Muscle of leg (tissue), 16 donors: Measurements from ENCODE around the gene SLC39A9. TPM values are rescaled to one million over a fixed set of nuclear protein-coding genes. Genes with fewer than 3 reads are reported as not detected.

Experiments used
- DNase-seq: peaks from one replicate; pipeline ENCODE4 v3.0.0; 2013
- H3K27ac ChIP-seq: one replicate; pipeline ENCODE4 v1.5.1; 2013; ENCODE audit warnings: mild to moderate bottlenecking, low read length, control low read depth
- H3K27me3 ChIP-seq: one replicate; pipeline ENCODE4 v1.6.1; 2013; ENCODE audit warnings: low read length; ENCODE audit not compliant: control insufficient read depth, insufficient read depth
- H3K36me3 ChIP-seq: one replicate; pipeline ENCODE4 v1.6.1; 2013; ENCODE audit warnings: low read length; ENCODE audit not compliant: control insufficient read depth, insufficient read depth
- H3K4me1 ChIP-seq: one replicate; pipeline ENCODE4 v1.6.1; 2013; ENCODE audit warnings: low read length; ENCODE audit not compliant: control insufficient read depth, insufficient read depth
- H3K4me3 ChIP-seq: one replicate; pipeline ENCODE4 v1.5.1; 2013; ENCODE audit warnings: low read length, control low read depth
- H3K9me3 ChIP-seq: replicated peaks from 2 replicates; pipeline ENCODE4 v1.6.1; 2013; ENCODE audit warnings: low read depth, low read length; ENCODE audit not compliant: control insufficient read depth
- whole genome bisulfite sequencing: methylation state at CpG from one replicate; pipeline ENCODE4 v1.1.5; 2013; ENCODE audit warnings: missing lambda C conversion rate; ENCODE audit not compliant: insufficient coverage; 5-methylcytosine and 5-hydroxymethylcytosine counted together
- long read RNA-seq, 11 donors: transcript quantifications; one replicate each; lab custom pipeline, GENCODE V29; 2026
- polyA plus RNA-seq, 8 donors: library from polyadenylated mRNA; unstranded; fragments of 120-200 nt; gene quantifications; one replicate each; pipeline versions ENCODE4 v1.2.1 to v1.2.3, GENCODE V29; 2013; ENCODE audit warnings: inconsistent platforms in 1 of 8, low replicate concordance in 1 of 8; ENCODE audit not compliant: insufficient read length in 8 of 8, insufficient read depth in 1 of 8
- total RNA-seq: library from RNA; stranded (reverse); fragments of 120-200 nt; gene quantifications from one replicate; pipeline ENCODE4 v1.2.4, GENCODE V29; 2013

The SLC39A9 gene, protein sequence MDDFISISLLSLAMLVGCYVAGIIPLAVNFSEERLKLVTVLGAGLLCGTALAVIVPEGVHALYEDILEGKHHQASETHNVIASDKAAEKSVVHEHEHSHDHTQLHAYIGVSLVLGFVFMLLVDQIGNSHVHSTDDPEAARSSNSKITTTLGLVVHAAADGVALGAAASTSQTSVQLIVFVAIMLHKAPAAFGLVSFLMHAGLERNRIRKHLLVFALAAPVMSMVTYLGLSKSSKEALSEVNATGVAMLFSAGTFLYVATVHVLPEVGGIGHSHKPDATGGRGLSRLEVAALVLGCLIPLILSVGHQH
- 48.0 TPM for total RNA-seq
- polyA plus RNA-seq, result 10 to 100 TPM; 26.9 to 39.7 (median 30.4) TPM
- long read RNA-seq, donor 1, partial matches to known transcripts, result 0 of 3 reads
- long read RNA-seq, donor 1, other reads (novel, unspliced or antisense), result 0 of 3 reads
- long read RNA-seq, donor 2, result 0 reads
- long read RNA-seq, donor 3, partial matches to known transcripts, result 0 of 3 reads
- long read RNA-seq, donor 3, other reads (novel, unspliced or antisense), result 0 of 3 reads
- long read RNA-seq, donor 4, partial matches to known transcripts, result 0 of 3 reads
- long read RNA-seq, donor 4, other reads (novel, unspliced or antisense), result 0 of 3 reads
- long read RNA-seq, donor 5, full-length matches to known transcripts, result 10 of 10 reads
- long read RNA-seq, donor 5, partial matches to known transcripts, result 0 of 10 reads
- long read RNA-seq, donor 5, other reads (novel, unspliced or antisense), result 0 of 10 reads
- long read RNA-seq, donor 6, partial matches to known transcripts, result 0 of 5 reads
- long read RNA-seq, donor 6, other reads (novel, unspliced or antisense), result 0 of 5 reads
- long read RNA-seq, donor 7, full-length matches to known transcripts, result 2 of 2 reads
- long read RNA-seq, donor 7, partial matches to known transcripts, result 0 of 2 reads
- long read RNA-seq, donor 7, other reads (novel, unspliced or antisense), result 0 of 2 reads
- long read RNA-seq, donor 8, full-length matches to known transcripts, result 4 of 215 reads
- long read RNA-seq, donor 8, partial matches to known transcripts, result 206 of 215 reads
- long read RNA-seq, donor 8, other reads (novel, unspliced or antisense), result 5 of 215 reads
- long read RNA-seq, donor 9, full-length matches to known transcripts, result 8 of 16 reads
- long read RNA-seq, donor 9, partial matches to known transcripts, result 8 of 16 reads
- long read RNA-seq, donor 9, other reads (novel, unspliced or antisense), result 0 of 16 reads
- long read RNA-seq, donor 10, full-length matches to known transcripts, result 12 of 12 reads
- long read RNA-seq, donor 10, partial matches to known transcripts, result 0 of 12 reads
- long read RNA-seq, donor 10, other reads (novel, unspliced or antisense), result 0 of 12 reads
- long read RNA-seq, donor 11, full-length matches to known transcripts, result 4 of 4 reads
- long read RNA-seq, donor 11, partial matches to known transcripts, result 0 of 4 reads
- long read RNA-seq, donor 11, other reads (novel, unspliced or antisense), result 0 of 4 reads

DNA sequence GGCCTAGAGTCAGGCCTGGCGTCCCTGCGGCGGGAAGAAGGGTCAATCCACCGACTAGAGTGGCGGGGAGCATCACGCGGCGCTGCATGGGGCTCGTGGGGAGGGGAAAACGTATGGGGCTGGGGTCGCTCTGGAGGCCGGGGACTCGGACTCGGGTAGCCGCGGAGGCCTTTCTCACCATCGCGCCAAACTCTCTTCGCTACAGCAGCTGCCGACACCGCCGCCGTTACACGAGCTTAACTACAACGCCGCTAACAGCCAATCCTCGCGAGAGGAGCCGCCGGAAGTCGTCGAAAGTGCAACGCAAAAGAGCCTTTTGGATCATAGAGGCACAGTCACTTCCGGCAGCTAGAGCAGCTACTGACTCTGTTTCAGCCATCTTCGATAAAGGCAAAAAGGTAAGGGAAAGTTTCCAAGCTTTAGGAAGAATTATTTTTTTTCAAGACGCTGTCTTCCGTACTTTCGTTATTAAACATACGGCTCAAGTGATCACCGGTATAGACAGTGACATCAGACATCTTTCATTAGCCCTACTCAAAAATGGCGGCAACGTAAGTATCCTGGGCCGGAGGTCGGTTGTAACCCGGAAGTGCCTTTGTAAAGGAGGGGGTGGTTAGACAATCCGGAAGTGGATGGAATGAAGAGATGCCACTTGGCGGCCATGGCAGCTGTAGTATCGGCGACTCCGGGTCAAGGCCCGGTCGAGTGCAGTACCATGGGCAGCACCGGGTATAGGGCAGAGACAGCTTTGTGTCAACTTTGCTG is at the start of gene SLC39A9, which contains the start of gene ERH:
SLC39A9 (plus strand) TSS at position 640 of the 765 bp plus-strand sequence. CDS start 678 bp downstream, outside the sequence.
ERH (minus strand) TSS at position 247 of the 765 bp plus-strand sequence; CDS start at position 181, 66 bp downstream.
- Histone ChIP-seq H3K4me1 (peaks cover 22% of the 10 kb centered on the region), H3K9me3 (no peaks in the 10 kb centered on the region), H3K36me3 (peaks cover 21% of the 10 kb centered on the region), H3K27ac (peak within 1 kb of the TSS; percentile 97), H3K27me3 (no peaks in the 10 kb centered on the region), H3K4me3 (peak within 1 kb of the TSS; percentile 91)
- peak; percentile 99 for DNase-seq
- 1% methylated on average over 45 of the region's 53 CpGs for whole genome bisulfite sequencing

DNA sequence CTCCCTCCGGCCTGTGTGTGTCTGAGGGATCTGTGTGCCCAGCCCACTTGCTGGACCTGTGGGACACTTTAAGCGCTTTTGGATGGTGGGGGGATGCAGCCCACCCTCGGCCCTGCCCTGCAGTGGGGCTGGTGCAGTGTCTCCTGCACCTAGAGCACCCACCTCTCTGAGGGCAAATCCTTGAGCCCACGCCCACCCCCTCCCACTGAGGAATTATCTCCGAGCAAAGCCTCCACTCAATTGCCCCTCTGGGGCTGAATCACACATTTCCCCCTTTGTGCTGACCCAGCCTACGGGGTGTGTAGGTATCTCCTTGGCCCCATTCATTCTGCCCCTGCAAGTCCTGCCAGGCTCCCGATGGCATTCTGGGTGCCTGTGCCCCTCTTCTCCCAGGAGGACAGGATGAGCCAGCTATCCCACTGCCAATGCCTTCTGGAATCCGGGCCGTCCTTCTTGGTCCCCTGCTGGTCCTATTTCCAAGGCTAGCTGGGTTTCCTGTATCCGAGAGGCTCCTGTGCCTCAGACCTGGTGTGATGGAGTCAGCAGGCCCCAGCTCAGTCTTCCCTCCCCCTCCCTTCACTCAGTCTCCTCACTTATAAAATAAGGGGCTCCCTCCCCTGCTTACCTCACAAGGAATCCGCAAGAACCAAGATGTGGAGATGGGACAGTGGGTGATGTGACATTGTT is 49.3 kb upstream of the SLC39A9 start:
- peaks cover 2% of the 10 kb centered on the region for H3K4me1 ChIP-seq
- peaks cover 4% of the 10 kb centered on the region for H3K36me3 ChIP-seq
- H3K9me3 ChIP-seq, result no peaks in the 10 kb centered on the region
- no peaks in the 10 kb centered on the region for H3K27me3 ChIP-seq
- H3K27ac ChIP-seq, result no peak overlapping the region
- 76% methylated on average over 9 of the region's 11 CpGs for WGBS
- DNase-seq, result no peak
- H3K4me3 ChIP-seq, result no peak overlapping the region

DNA sequence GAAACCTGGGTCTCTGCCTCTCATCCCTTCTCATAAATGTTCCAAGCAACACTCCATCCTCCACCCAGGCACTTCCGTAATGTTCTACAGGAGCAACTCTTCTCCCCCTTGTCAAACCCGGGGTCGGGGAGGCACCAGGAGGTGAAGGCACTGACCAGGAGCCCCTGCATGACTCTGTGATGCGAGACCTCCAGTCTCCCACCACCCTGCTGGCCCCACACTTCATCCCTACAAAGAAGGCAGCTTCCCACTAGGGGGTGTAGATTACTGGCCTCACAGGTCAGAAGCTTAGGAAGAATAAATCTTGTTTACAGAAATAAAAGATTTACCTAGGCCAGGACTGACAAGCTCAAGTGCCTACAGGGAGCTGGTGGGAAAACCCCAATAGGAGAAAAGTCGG is 47.6 kb upstream of the SLC39A9 start:
- Histone ChIP-seq H3K36me3 (peaks cover 4% of the 10 kb centered on the region), H3K9me3 (no peaks in the 10 kb centered on the region), H3K27ac (no peak overlapping the region), H3K4me3 (no peak overlapping the region), H3K27me3 (no peaks in the 10 kb centered on the region), H3K4me1 (peaks cover 14% of the 10 kb centered on the region)
- no peak for DNase-seq
- 91% methylated on average over 2 of the region's 5 CpGs for WGBS

DNA sequence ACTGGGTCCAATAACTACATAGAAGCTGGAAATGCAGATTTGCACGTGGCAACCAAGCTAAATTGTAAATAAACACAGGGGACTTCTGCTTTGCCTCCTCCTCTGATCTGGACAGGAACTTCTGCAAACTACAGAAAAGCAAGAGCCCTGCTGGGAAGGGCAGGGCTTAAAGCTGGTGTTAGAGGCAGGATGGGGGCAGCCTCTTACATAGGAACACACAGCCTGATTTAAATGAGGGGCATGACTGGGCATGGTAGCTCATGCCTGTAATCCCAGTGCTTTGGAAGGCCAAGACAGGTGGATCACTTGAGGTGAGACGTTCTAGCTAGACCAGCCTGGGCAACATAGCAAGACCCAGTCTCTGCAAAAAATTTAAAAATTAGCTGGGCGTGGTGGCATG is 47.1 kb upstream of the SLC39A9 start:
- WGBS, result 65% methylated on average over 3 of the region's 3 CpGs
- no peak overlapping the region for H3K27ac ChIP-seq
- no peaks in the 10 kb centered on the region for H3K9me3 ChIP-seq
- no peak for DNase-seq
- H3K4me1 ChIP-seq, result peaks cover 17% of the 10 kb centered on the region
- H3K27me3 ChIP-seq, result no peaks in the 10 kb centered on the region
- peaks cover 4% of the 10 kb centered on the region for H3K36me3 ChIP-seq
- no peak overlapping the region for H3K4me3 ChIP-seq

DNA sequence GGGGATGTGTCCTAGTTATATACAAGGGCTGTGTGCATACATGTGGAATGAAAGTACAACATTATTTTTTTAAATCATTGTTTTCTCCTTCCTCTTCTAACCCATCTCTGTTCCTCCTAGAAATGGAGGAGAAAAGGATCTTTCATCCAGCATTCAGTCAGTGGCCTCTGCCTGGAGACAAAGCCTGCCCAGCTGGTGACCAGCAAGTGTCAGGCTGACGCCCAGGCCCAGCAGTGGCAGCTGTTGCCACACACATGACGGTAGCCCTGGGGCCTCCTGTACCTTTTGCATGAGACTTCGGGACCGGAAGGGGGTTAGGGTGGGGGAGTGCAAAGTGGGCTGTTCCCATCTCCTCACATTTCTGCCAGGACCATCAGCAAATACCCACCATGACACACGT is 46.6 kb upstream of the SLC39A9 start:
- H3K4me3 ChIP-seq, result no peak overlapping the region
- WGBS, result 60% methylated on average over 1 of the region's 5 CpGs
- DNase-seq, result no peak
- peaks cover 17% of the 10 kb centered on the region for H3K4me1 ChIP-seq
- H3K27ac ChIP-seq, result no peak overlapping the region
- H3K36me3 ChIP-seq, result peaks cover 4% of the 10 kb centered on the region
- no peaks in the 10 kb centered on the region for H3K27me3 ChIP-seq
- H3K9me3 ChIP-seq, result no peaks in the 10 kb centered on the region

DNA sequence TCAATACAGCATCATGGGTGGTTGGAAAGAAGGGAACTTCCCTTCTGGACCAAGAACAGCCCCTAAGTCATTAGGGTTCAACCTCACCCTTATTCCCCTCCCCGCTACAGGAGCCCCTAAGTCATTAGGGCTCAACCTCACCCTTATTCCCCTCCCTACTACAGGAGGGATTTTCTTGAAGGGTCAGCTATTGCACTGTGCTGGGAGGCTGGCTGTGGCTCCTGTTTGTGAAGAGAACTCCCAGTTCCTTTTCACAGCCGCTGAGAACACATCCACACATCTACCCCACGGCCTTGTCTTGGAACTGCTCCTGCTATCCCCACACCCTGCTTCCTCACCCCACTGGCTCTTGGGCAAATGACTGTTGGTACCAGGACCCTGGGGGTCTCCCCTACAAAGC is 45.3 kb upstream of the SLC39A9 start:
- WGBS, result 78% methylated on average over 2 of the region's 3 CpGs
- no peak overlapping the region for H3K4me3 ChIP-seq
- DNase-seq, result no peak
- no peaks in the 10 kb centered on the region for H3K27me3 ChIP-seq
- H3K36me3 ChIP-seq, result peaks cover 4% of the 10 kb centered on the region
- H3K4me1 ChIP-seq, result peaks cover 17% of the 10 kb centered on the region
- H3K27ac ChIP-seq, result no peak overlapping the region
- H3K9me3 ChIP-seq, result no peaks in the 10 kb centered on the region

DNA sequence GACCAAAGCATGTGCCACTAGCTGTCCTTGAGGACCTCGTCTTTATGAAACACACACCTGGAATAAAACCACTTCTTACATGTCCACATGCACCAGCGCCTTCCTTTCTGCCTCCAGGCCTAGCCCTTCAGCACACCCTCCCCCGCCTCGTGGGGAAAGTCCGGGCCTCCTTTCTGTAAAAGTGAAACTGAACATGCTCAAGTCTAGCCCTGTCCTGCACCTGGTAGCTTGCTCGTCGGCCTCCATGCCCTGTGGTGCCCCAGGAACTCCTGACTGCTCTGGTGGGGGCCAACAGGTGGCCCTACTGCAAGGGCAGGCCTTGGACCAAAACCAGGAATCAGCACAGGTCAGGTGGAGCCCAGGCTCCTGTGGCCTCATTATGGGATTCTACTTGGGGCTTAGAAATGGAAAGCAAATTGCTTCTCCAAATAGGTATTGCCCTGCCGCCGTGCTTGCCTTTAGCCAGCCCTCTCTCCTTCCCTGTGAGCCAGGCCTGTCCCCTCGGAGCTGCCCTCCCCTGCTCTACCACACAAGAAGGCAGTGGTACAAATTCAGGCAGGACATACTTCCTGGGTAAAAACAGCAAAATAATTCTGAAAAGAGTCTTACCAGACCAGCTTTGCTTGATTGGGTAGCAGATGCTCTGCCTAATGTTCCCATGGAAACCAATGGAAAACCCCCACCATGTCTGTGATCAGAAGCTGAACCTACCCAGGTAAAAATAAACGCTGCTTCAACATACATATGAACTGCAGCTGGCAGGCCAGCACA is 43.9 kb upstream of the SLC39A9 start:
- Histone ChIP-seq H3K9me3 (no peaks in the 10 kb centered on the region), H3K4me1 (peaks cover 17% of the 10 kb centered on the region), H3K36me3 (peaks cover 4% of the 10 kb centered on the region), H3K27me3 (no peaks in the 10 kb centered on the region), H3K4me3 (no peak overlapping the region), H3K27ac (no peak overlapping the region)
- WGBS, result 60% methylated on average over 11 of the region's 11 CpGs
- DNase-seq, result no peak

DNA sequence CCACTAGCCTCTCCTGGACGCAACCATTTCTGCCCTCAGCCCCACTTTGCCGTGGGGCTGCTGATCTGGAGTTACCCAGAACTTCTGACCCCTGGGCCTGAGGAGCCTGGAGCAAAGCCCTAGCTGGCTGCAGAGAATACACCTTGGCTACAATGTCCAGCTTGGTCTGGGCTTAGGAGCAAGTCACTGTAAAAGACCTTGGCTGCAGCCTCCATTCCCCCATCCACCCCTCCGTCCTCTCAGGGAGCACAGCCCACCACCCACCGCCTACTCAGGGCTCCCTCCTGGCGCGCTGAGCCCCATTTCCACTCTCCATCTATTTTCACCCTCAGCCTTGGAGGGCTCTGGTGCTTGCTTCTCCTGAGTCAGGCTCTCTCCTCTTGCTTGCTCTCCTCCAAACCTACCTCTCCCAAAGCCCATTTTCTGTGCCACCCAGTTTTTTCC is 43.3 kb upstream of the SLC39A9 start:
- H3K4me3 ChIP-seq, result no peak overlapping the region
- no peaks in the 10 kb centered on the region for H3K9me3 ChIP-seq
- H3K4me1 ChIP-seq, result peaks cover 17% of the 10 kb centered on the region
- no peaks in the 10 kb centered on the region for H3K27me3 ChIP-seq
- H3K36me3 ChIP-seq, result peaks cover 4% of the 10 kb centered on the region
- DNase-seq, result no peak
- peak overlapping the region; percentile 29 for H3K27ac ChIP-seq
- 63% methylated on average over 6 of the region's 6 CpGs for WGBS
